ENCODE measurements around the gene ZBTB6. TPM values are rescaled to one million over a fixed set of nuclear protein-coding genes. Genes with fewer than 3 reads are reported as not detected.

The ZBTB6 gene
- total and polyA plus RNA-seq, 2 of the 13 experiments (the other 11 are each of a cell fraction or from before 2014, with no cell fraction given), result 3.7 to 7.1 TPM

- TF ChIP-seq, protein P1, sequence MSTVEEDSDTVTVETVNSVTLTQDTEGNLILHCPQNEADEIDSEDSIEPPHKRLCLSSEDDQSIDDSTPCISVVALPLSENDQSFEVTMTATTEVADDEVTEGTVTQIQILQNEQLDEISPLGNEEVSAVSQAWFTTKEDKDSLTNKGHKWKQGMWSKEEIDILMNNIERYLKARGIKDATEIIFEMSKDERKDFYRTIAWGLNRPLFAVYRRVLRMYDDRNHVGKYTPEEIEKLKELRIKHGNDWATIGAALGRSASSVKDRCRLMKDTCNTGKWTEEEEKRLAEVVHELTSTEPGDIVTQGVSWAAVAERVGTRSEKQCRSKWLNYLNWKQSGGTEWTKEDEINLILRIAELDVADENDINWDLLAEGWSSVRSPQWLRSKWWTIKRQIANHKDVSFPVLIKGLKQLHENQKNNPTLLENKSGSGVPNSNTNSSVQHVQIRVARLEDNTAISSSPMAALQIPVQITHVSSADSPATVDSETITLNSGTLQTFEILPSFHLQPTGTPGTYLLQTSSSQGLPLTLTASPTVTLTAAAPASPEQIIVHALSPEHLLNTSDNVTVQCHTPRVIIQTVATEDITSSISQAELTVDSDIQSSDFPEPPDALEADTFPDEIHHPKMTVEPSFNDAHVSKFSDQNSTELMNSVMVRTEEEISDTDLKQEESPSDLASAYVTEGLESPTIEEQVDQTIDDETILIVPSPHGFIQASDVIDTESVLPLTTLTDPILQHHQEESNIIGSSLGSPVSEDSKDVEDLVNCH (CRISPR knock-in tag; IDR thresholded peaks at IDR 0.05), result no peak
- TF ChIP-seq PRMT3 (CRISPR knock-in tag; IDR thresholded peaks at IDR 0.05; ENCODE audit: borderline replicate concordance, low read depth), result no peak
- TF ChIP-seq JUN (CRISPR knock-in tag; IDR thresholded peaks at IDR 0.05), result no peak
- TF ChIP-seq ZNF101 (CRISPR knock-in tag; IDR thresholded peaks at IDR 0.05; ENCODE audit: borderline replicate concordance, low read depth), result 0 out of 2 replicates have a peak, but pooled peaks have one; percentile 2
- no peak for TF ChIP-seq NAIF1 (CRISPR knock-in tag; IDR thresholded peaks at IDR 0.05; ENCODE audit: borderline replicate concordance)
- no peak for TF ChIP-seq MIER2 (CRISPR knock-in tag; IDR thresholded peaks at IDR 0.05)
- no peak for TF ChIP-seq BCL3 (CRISPR knock-in tag; IDR thresholded peaks at IDR 0.05)
- no peak for TF ChIP-seq ZNF616 (CRISPR knock-in tag; IDR thresholded peaks at IDR 0.05; ENCODE audit: low read depth)
- TF ChIP-seq GLMP (CRISPR knock-in tag; IDR thresholded peaks at IDR 0.05; ENCODE audit: borderline replicate concordance), result no peak
- TF ChIP-seq ATF7 (IDR thresholded peaks at IDR 0.05), result no peak
- no peak for TF ChIP-seq ATF7 (CRISPR knock-in tag; IDR thresholded peaks at IDR 0.05)
- TF ChIP-seq ZNF629 (CRISPR knock-in tag; conservative IDR thresholded peaks at IDR 0.05), result no peak
- TF ChIP-seq KMT2B (CRISPR knock-in tag; IDR thresholded peaks at IDR 0.05), result peak; percentile 47; the same call in 1 of the 2 replicates
- no peak; the same call in 1 of the 2 replicates for TF ChIP-seq ZNF614 (CRISPR knock-in tag; IDR thresholded peaks at IDR 0.05; ENCODE audit: borderline replicate concordance)
- no peak for TF ChIP-seq NFATC3 (CRISPR knock-in tag; IDR thresholded peaks at IDR 0.05)
- TF ChIP-seq ZNF772 (CRISPR knock-in tag; IDR thresholded peaks at IDR 0.05), result no peak; the same call in 1 of the 2 replicates
- TF ChIP-seq, protein P2, sequence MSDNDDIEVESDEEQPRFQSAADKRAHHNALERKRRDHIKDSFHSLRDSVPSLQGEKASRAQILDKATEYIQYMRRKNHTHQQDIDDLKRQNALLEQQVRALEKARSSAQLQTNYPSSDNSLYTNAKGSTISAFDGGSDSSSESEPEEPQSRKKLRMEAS (IDR thresholded peaks at IDR 0.05), result peak; percentile 37; the same call in 1 of the 2 replicates
- TF ChIP-seq ZNF230 (CRISPR knock-in tag; IDR thresholded peaks at IDR 0.05), result no peak
- TF ChIP-seq POLR2G (IDR thresholded peaks at IDR 0.05; ENCODE audit: low read depth, low read length), result peak; percentile 84
- TF ChIP-seq ZNF607 (CRISPR knock-in tag; IDR thresholded peaks at IDR 0.05; ENCODE audit: borderline replicate concordance), result 0 out of 2 replicates have a peak, but pooled peaks have one; percentile 26
- TF ChIP-seq, protein P3, sequence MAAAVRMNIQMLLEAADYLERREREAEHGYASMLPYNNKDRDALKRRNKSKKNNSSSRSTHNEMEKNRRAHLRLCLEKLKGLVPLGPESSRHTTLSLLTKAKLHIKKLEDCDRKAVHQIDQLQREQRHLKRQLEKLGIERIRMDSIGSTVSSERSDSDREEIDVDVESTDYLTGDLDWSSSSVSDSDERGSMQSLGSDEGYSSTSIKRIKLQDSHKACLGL (CRISPR knock-in tag; IDR thresholded peaks at IDR 0.05), result peak; percentile 67; the same call in 1 of the 2 replicates
- TF ChIP-seq SMAD1 (CRISPR knock-in tag; IDR thresholded peaks at IDR 0.05; ENCODE audit: borderline replicate concordance, low read depth), result no peak
- TF ChIP-seq CHD2 (IDR thresholded peaks at IDR 0.05; ENCODE audit: low read depth, low read length), result 0 out of 2 replicates have a peak, but pooled peaks have one; percentile 35
- TF ChIP-seq ZNF460 (CRISPR knock-in tag; IDR thresholded peaks at IDR 0.05; ENCODE audit: borderline replicate concordance), result no peak
Observed at GRCh38 chr9:122940749-122941581, 27.8 kb upstream of the ZBTB6 start, which contains the start of gene RABGAP1 (continued).

All from HepG2 (cell line).